Brain microvascular endothelial cell (primary cell): ENCODE data around the gene CHCHD10.

ENCODE experiments used
- DNase-seq: peaks from one replicate; pipeline ENCODE4 v3.0.0-alpha.2; 2020
- H3K27ac ChIP-seq: fragments of 250-450 bp; sonication (Bioruptor Pico); 2 replicates; pipeline ENCODE4 v1.5.1; 2020; ENCODE audit warnings: mild to moderate bottlenecking, moderate library complexity
- H3K27me3 ChIP-seq: fragments of 250-450 bp; sonication (Bioruptor Pico); replicated peaks from 2 replicates; pipeline ENCODE4 v1.5.1; 2020; ENCODE audit warnings: mild to moderate bottlenecking
- H3K36me3 ChIP-seq: fragments of 250-450 bp; sonication (Bioruptor Pico); replicated peaks from 2 replicates; pipeline ENCODE4 v1.5.1; 2020; ENCODE audit warnings: mild to moderate bottlenecking
- H3K4me3 ChIP-seq: 2 replicates; pipeline ENCODE4 v1.5.1; 2011; ENCODE audit warnings: low read depth, mild to moderate bottlenecking, control low read depth, low read length, moderate library complexity
- CTCF ChIP-seq: IDR thresholded peaks from 2 replicates; pipeline ENCODE4 v1.5.1; 2011; ENCODE audit warnings: low read depth, mild to moderate bottlenecking, moderate library complexity, low read length, control low read depth, inconsistent platforms; ENCODE audit errors: missing control alignments
- in situ Hi-C: cut with HindIII; loops from 2 replicates; pipeline ENCODE4 v1.10.0; 2017; ENCODE audit warnings: low sequenced_read_pairs, low pct_ligation_motif_present

The CHCHD10 gene

GRCh38 chr22:23763954-23764353, 3.8 kb downstream of the CHCHD10 start:
- no peaks in the 10 kb centered on the region for H3K36me3 ChIP-seq
- no peak for TF ChIP-seq CTCF
- no peaks in the 10 kb centered on the region for H3K27me3 ChIP-seq
- DNase-seq, result no peak
- H3K27ac ChIP-seq, result no peak overlapping the region
- in situ Hi-C loops, result no loop called here
- H3K4me3 ChIP-seq, result no peak overlapping the region

DNA sequence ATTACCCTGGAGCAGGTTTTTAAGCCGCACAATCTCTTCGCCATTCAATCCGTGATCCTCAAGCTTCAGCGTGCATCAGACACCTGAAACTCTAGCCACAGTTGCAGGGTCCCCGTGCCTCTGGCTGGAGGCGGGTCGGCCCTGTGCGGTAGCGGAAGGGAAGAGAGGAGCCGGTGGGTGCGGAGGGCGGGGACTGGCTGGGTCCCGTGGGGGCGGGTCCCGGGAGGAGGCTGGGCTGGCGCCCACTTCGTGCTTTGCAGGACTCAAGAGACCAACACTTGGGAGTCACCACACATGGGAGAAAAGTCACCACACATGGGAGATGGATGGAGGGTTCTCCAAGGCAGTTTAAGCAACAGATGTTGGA, 4.2 kb downstream of the CHCHD10 start:
- no peak for DNase-seq
- in situ Hi-C loops, result no loop called here

DNA sequence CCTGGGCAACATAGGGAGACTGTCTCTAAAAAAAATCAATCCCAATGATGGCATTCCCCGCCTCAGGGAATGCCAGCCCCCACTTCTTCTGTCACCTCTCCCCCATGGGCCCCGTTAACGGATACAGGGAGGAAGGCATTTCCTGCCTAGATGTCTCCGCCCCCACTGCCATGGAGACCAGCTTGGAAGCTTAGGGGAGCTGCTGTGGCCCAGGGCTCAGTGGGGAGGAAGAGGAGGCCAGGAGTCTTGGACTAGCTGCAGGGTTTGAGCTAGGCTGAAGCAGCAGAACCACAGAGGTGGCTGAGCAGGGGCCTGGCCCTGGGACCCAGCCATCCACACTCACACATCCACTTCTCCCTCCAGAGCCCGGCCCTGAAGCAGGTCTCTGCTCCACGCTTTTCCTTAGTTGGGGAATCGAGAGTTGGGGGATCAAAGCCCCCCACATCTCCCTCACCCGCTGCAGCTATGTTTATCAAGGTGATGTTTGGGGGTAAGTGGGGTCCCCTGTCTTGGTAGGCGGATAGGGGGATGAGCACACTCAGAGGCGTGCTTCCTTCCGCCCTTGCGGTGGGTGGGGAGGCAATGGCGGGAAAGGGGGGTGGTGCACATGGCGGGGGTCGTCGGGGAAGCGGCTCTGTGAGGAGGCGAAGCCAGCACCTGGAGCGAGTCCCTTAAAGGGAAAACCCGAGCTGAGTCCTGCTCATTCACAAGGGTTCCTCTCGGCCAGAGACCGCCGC, 4.8 kb downstream of the CHCHD10 start, which contains the start of gene C22orf15:
C22orf15 (plus strand) TSS at position 149 of the 737 bp plus-strand sequence; CDS start at position 466, 317 bp downstream.
- no peaks in the 10 kb centered on the region for H3K27me3 ChIP-seq
- H3K36me3 ChIP-seq, result no peaks in the 10 kb centered on the region
- H3K27ac ChIP-seq, result no peak within 1 kb of the TSS
- no peak for DNase-seq
- no peak within 1 kb of the TSS for H3K4me3 ChIP-seq
- in situ Hi-C loops, result no loop called here
- no peak for TF ChIP-seq CTCF

More for the DNA sequence above, 4.2 kb downstream of the CHCHD10 start:
- no peaks in the 10 kb centered on the region for H3K27me3 ChIP-seq
- no peak for TF ChIP-seq CTCF
- no peak overlapping the region for H3K4me3 ChIP-seq
- H3K36me3 ChIP-seq, result no peaks in the 10 kb centered on the region
- H3K27ac ChIP-seq, result no peak overlapping the region

DNA sequence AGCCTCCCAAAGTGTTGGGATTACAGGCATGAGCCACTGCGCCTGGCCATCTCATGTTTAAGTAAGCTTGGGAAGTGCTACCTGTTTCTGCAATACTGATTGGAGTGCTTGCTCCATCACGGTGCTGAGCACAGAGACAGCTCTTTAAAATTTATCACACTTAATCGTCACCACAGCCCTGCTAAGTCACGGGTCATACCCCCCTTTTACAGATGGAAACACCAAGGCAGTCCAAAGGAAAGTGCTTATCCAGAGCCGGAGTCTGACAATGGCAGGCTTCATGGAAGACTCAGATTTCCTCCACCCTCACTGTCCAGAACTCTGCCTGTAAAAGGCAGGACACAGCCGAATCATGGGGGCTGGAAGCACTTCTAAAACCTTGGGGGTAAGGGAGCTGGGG, 7.7 kb downstream of the CHCHD10 start:
- no peak for DNase-seq
- Histone ChIP-seq H3K36me3 (no peaks in the 10 kb centered on the region), H3K4me3 (no peak overlapping the region), H3K27me3 (no peaks in the 10 kb centered on the region), H3K27ac (no peak overlapping the region)
- in situ Hi-C loops, result no loop called here
- TF ChIP-seq CTCF, result no peak

DNA sequence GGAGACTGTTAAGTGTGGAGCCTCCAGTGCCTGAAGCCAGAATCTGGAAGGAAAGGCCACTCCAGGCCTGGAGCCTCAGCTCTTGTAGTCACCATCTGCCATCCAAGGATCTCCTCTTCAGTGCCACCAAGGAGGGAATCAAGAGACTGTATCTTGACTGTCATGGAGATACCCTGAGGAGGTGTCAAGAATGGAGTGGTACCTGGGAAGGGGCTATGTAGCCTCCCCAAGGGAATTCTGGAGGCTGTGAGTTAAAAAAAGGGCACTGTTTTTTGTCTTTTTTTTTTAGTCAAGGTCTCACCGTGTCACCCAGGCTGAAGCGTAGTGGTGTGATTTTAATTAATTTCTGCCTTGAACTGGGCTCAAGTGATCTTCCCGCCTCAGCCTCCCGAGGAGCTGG, 8.2 kb downstream of the CHCHD10 start:
- Histone ChIP-seq H3K27ac (no peak overlapping the region), H3K36me3 (no peaks in the 10 kb centered on the region), H3K27me3 (no peaks in the 10 kb centered on the region), H3K4me3 (no peak overlapping the region)
- no peak for TF ChIP-seq CTCF
- in situ Hi-C loops, result no loop called here
- no peak for DNase-seq

GRCh38 chr22:23756891-23757290, 10.9 kb downstream of the CHCHD10 start:
- H3K4me3 ChIP-seq, result no peak overlapping the region
- H3K36me3 ChIP-seq, result no peaks in the 10 kb centered on the region
- no peak for DNase-seq
- no peaks in the 10 kb centered on the region for H3K27me3 ChIP-seq
- in situ Hi-C loops, result no loop called here
- H3K27ac ChIP-seq, result no peak overlapping the region
- TF ChIP-seq CTCF, result no peak
